GM19239 (cell line): ENCODE results near the gene DNLZ.

Source experiments
- DNase-seq: peaks from one replicate; pipeline ENCODE4 v3.0.0; 2011; ENCODE audit warnings: low spot score; ENCODE audit not compliant: insufficient read length
- FAIRE-seq: peaks from 2 replicates; lab custom pipeline; 2011; peaks lifted over from hg19 to GRCh38; lab: Jason Lieb, UNC

Gene DNLZ

GRCh38 chr9:136336156-136336870 is 27.2 kb downstream of the DNLZ start:
- no peak for DNase-seq
- no peak for FAIRE-seq

GRCh38 chr9:136335296-136336155 is 28.0 kb downstream of the DNLZ start:
- FAIRE-seq (no peak), DNase-seq (no peak)

GRCh38 chr9:136334541-136334940 is 29.0 kb downstream of the DNLZ start:
- DNase-seq = no peak
- FAIRE-seq = no peak

GRCh38 chr9:136333486-136333885 is 30.1 kb downstream of the DNLZ start:
- FAIRE-seq = no peak
- DNase-seq = no peak

- DNase-seq = no peak
- FAIRE-seq = no peak
Observed at GRCh38 chr9:136333045-136333444, 30.5 kb downstream of the DNLZ start.

- FAIRE-seq = no peak
Observed at GRCh38 chr9:136332482-136332983, 31.0 kb downstream of the DNLZ start.

GRCh38 chr9:136331556-136332481 is 31.7 kb downstream of the DNLZ start:
- FAIRE-seq (no peak), DNase-seq (no peak)

More at GRCh38 chr9:136332482-136332983, 31.0 kb downstream of the DNLZ start:
- no peak for DNase-seq

GRCh38 chr9:136331030-136331429 is 32.5 kb downstream of the DNLZ start:
- DNase-seq = no peak
- no peak for FAIRE-seq

GRCh38 chr9:136330406-136330990 is 33.0 kb downstream of the DNLZ start:
- no peak for DNase-seq
- FAIRE-seq = no peak

GRCh38 chr9:136329636-136330405 is 33.7 kb downstream of the DNLZ start:
- DNase-seq = no peak
- no peak for FAIRE-seq

GRCh38 chr9:136329211-136329627 is 34.3 kb downstream of the DNLZ start:
- DNase-seq (no peak), FAIRE-seq (no peak)

GRCh38 chr9:136328622-136329041 is 34.9 kb downstream of the DNLZ start:
- no peak for FAIRE-seq
- no peak for DNase-seq

GRCh38 chr9:136328011-136328621 is 35.4 kb downstream of the DNLZ start:
- no peak for FAIRE-seq
- no peak for DNase-seq

- FAIRE-seq (no peak), DNase-seq (no peak)
Observed at GRCh38 chr9:136327304-136327974, 36.1 kb downstream of the DNLZ start, which contains the start of gene GPSM1. GPSM1 (plus strand) TSS chr9:136327539; CDS start chr9:136327696, 157 bp downstream.

- DNase-seq = no peak
- no peak for FAIRE-seq
Observed at GRCh38 chr9:136326761-136327303, 36.7 kb downstream of the DNLZ start.

GRCh38 chr9:136326061-136326760 is 37.3 kb downstream of the DNLZ start:
- FAIRE-seq (no peak), DNase-seq (no peak)

GRCh38 chr9:136325358-136325757 is 38.2 kb downstream of the DNLZ start:
- FAIRE-seq = no peak
- DNase-seq = no peak
